ENCODE data around the gene CAP1. TPM values are rescaled to one million over a fixed set of nuclear protein-coding genes. Genes with fewer than 3 reads are reported as not detected.

The CAP1 gene
- polyA plus RNA-seq, 1 donor from 2014 or later = 162 TPM

DNA sequence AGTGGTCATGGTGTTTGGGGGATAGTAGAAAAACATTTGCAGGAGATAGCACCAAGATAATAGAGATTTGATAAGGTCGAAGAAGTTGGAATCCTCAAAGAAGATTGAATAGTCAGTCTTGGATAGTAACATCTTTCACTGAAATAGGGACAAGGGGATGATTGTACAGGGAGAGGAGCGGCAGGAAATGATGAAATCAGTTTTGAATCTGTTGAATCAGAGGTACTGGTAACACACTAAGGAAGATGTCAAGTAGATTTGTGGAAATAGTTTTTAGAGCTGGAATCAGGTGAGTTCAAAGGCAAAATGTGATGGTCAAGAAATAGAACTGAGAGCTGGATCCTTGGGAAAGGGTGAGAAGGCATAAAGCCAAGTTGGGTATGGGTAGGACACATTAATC, 26.5 kb downstream of the CAP1 start:
- Histone ChIP-seq H3K27me3 (ENCODE audit: insufficient read depth, low read depth, low read length) (no peaks in the 10 kb centered on the region), H2AFZ (ENCODE audit: low read depth, low read length) (no peak overlapping the region), H3K4me3 (ENCODE audit: low read length) (no peak overlapping the region), H3K79me2 (replicated peaks; ENCODE audit: insufficient read depth, low read length) (no peaks in the 10 kb centered on the region), H3K9ac (ENCODE audit: low read length) (no peak overlapping the region), H3K9me2 (ENCODE audit: insufficient read depth, low read length) (no peaks in the 10 kb centered on the region), H3K9me3 (ENCODE audit: low read length) (no peaks in the 10 kb centered on the region), H3K27ac (ENCODE audit: low read length) (no peak overlapping the region), H3K36me3 (ENCODE audit: insufficient read depth, low read length) (peaks cover 20% of the 10 kb centered on the region), H3F3A (ENCODE audit: insufficient read depth, low read length, poor library complexity, severe bottlenecking) (no peaks in the 10 kb centered on the region), H4K20me1 (ENCODE audit: insufficient read depth) (no peaks in the 10 kb centered on the region), H3K4me2 (ENCODE audit: low read length) (no peak overlapping the region)
- no peak for TF ChIP-seq REST (IDR thresholded peaks at IDR 0.05; ENCODE audit: borderline replicate concordance)
- TF ChIP-seq TAF1 (IDR thresholded peaks at IDR 0.05; ENCODE audit: low read depth) = no peak

GRCh38 chr1:40067851-40068250, 27.3 kb downstream of the CAP1 start:
- Histone ChIP-seq H3K4me3 (ENCODE audit: low read length) (no peak overlapping the region), H3K4me2 (ENCODE audit: low read length) (no peak overlapping the region), H4K20me1 (ENCODE audit: insufficient read depth) (no peaks in the 10 kb centered on the region), H3K27ac (ENCODE audit: low read length) (no peak overlapping the region), H3K36me3 (ENCODE audit: insufficient read depth, low read length) (peaks cover 20% of the 10 kb centered on the region), H2AFZ (ENCODE audit: low read depth, low read length) (no peak overlapping the region), H3K27me3 (ENCODE audit: insufficient read depth, low read depth, low read length) (no peaks in the 10 kb centered on the region), H3K79me2 (replicated peaks; ENCODE audit: insufficient read depth, low read length) (no peaks in the 10 kb centered on the region), H3F3A (ENCODE audit: insufficient read depth, low read length, poor library complexity, severe bottlenecking) (no peaks in the 10 kb centered on the region), H3K9me3 (ENCODE audit: low read length) (no peaks in the 10 kb centered on the region), H3K9ac (ENCODE audit: low read length) (no peak overlapping the region), H3K9me2 (ENCODE audit: insufficient read depth, low read length) (no peaks in the 10 kb centered on the region)
- TF ChIP-seq TAF1 (IDR thresholded peaks at IDR 0.05; ENCODE audit: low read depth) (no peak), MXI1 (conservative IDR thresholded peaks at IDR 0.05; ENCODE audit: poor library complexity, severe bottlenecking) (no peak), RAD21 (conservative IDR thresholded peaks at IDR 0.05) (no peak), REST (IDR thresholded peaks at IDR 0.05; ENCODE audit: borderline replicate concordance) (no peak)

- H3K36me3 ChIP-seq (ENCODE audit: insufficient read depth, low read length) = peaks cover 21% of the 10 kb centered on the region
- H3K4me3 ChIP-seq (ENCODE audit: low read length) = no peak overlapping the region
- H3K9me2 ChIP-seq (ENCODE audit: insufficient read depth, low read length) = no peaks in the 10 kb centered on the region
- no peaks in the 10 kb centered on the region for H3K27me3 ChIP-seq (ENCODE audit: insufficient read depth, low read depth, low read length)
- no peaks in the 10 kb centered on the region for H3F3A ChIP-seq (ENCODE audit: insufficient read depth, low read length, poor library complexity, severe bottlenecking)
- no peak overlapping the region for H3K27ac ChIP-seq (ENCODE audit: low read length)
- no peak overlapping the region for H2AFZ ChIP-seq (ENCODE audit: low read depth, low read length)
- no peak overlapping the region for H3K4me2 ChIP-seq (ENCODE audit: low read length)
- no peaks in the 10 kb centered on the region for H4K20me1 ChIP-seq (ENCODE audit: insufficient read depth)
- no peak for TF ChIP-seq POLR2AphosphoS5 (IDR thresholded peaks at IDR 0.05)
- no peak for TF ChIP-seq EP300 (conservative IDR thresholded peaks at IDR 0.05; ENCODE audit: poor library complexity, severe bottlenecking)
- TF ChIP-seq EZH2 (IDR thresholded peaks at IDR 0.05; ENCODE audit: borderline replicate concordance, insufficient read depth, low read length, poor library complexity, severe bottlenecking) = no peak
- TF ChIP-seq TAF1 (IDR thresholded peaks at IDR 0.05; ENCODE audit: low read depth) = no peak
- TF ChIP-seq RAD21 (conservative IDR thresholded peaks at IDR 0.05) = no peak
- TF ChIP-seq SMC3 (conservative IDR thresholded peaks at IDR 0.05; ENCODE audit: poor library complexity) = no peak
- TF ChIP-seq, protein P1, sequence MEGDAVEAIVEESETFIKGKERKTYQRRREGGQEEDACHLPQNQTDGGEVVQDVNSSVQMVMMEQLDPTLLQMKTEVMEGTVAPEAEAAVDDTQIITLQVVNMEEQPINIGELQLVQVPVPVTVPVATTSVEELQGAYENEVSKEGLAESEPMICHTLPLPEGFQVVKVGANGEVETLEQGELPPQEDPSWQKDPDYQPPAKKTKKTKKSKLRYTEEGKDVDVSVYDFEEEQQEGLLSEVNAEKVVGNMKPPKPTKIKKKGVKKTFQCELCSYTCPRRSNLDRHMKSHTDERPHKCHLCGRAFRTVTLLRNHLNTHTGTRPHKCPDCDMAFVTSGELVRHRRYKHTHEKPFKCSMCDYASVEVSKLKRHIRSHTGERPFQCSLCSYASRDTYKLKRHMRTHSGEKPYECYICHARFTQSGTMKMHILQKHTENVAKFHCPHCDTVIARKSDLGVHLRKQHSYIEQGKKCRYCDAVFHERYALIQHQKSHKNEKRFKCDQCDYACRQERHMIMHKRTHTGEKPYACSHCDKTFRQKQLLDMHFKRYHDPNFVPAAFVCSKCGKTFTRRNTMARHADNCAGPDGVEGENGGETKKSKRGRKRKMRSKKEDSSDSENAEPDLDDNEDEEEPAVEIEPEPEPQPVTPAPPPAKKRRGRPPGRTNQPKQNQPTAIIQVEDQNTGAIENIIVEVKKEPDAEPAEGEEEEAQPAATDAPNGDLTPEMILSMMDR (IDR thresholded peaks at IDR 0.05; ENCODE audit: poor library complexity, severe bottlenecking) = no peak
- no peak for TF ChIP-seq MXI1 (conservative IDR thresholded peaks at IDR 0.05; ENCODE audit: poor library complexity, severe bottlenecking)
- no peak for TF ChIP-seq REST (IDR thresholded peaks at IDR 0.05; ENCODE audit: borderline replicate concordance)
- H3K79me2 ChIP-seq (replicated peaks; ENCODE audit: insufficient read depth, low read length) = no peaks in the 10 kb centered on the region
- H3K9me3 ChIP-seq (ENCODE audit: low read length) = no peaks in the 10 kb centered on the region
- no peak overlapping the region for H3K9ac ChIP-seq (ENCODE audit: low read length)
Observed at GRCh38 chr1:40072142-40072541, 31.6 kb downstream of the CAP1 start.

Data from neural cell (in vitro differentiated cells).